Middle frontal gyrus (tissue), 1 donor: ENCODE data around the gene DCDC2B.
"Not testable (repeated sequence)": the region's sequence is repeated elsewhere in the genome, so short reads cannot be mapped to it uniquely, and the experiment has no call there.

ENCODE experiments used
- DNase-seq: peaks from one replicate; pipeline ENCODE4 v3.0.0-alpha.2; 2015; ENCODE audit warnings: low spot score; ENCODE audit errors: extremely low spot score

DCDC2B gene

GRCh38 chr1:32255072-32256071 is 46.5 kb downstream of the DCDC2B start:
- DNase-seq = no peak

- no peak for DNase-seq
Measured at GRCh38 chr1:32256473-32257226, 47.8 kb downstream of the DCDC2B start.

DNA sequence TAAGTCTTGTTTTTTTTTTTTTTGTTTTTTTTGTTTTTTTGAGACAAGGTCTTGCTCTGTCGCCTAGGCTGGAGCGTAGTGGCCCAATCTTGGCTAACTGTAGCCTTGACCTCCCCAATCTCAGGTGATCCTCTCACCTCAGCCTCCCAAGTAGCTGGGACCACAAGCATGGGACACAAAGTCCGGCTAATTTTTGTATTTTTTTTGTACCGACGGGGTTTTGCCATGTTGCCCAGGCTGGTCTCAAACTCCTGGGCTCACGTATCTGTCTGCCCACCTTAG is 48.3 kb downstream of the DCDC2B start:
- no peak for DNase-seq

GRCh38 chr1:32263236-32263593 is 54.3 kb downstream of the DCDC2B start:
- not testable (repeated sequence) for DNase-seq

- no peak for DNase-seq
Measured at GRCh38 chr1:32263744-32264143, 54.9 kb downstream of the DCDC2B start.
